Measurements from ENCODE around the gene OARD1.

DNA sequence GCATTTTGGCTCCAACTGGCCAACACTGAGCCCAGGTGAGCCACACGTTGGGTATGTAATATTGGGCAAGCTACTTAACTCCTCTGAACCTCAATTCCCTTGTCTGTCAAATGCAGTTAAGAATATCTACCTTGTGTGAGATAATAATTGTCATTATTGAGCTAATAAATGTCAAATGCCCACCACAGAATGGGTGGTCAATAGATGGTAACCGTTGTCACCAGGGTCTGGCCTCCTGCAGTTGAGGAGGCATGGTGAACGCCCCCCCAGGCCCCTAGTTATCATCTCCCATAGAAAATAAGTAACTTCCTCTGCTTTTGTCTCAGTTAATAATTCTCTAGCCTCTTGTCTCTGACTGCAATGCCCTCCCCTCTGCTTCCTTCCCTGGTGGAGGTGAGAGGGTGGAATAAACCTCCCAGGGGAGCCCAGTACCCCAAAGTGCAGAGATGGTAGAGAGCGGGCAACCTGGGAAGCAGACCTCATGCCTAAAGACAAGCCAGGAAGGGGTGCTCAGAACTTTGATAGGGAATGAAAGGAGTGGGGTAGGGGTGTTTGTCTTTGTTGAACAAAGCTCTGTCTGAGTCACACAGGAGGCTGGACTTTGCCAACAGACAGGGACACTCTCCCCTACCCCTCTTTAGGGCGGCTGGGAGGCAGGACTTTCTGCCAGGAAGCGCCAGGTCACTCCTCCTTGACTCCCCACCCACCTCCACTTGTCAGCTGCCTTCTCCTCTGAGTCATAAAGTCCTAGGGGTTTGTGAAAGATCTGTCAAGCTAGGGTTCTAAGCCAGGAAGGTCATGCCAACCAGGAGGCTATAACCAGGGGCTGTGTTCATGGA lies 31.8 kb downstream of the OARD1 start:
- TF ChIP-seq, protein P1, sequence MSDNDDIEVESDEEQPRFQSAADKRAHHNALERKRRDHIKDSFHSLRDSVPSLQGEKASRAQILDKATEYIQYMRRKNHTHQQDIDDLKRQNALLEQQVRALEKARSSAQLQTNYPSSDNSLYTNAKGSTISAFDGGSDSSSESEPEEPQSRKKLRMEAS (IDR thresholded peaks at IDR 0.05): no peak
- TF ChIP-seq CEBPB (IDR thresholded peaks at IDR 0.05; ENCODE audit: low read depth, low read length) (no peak), POLR2AphosphoS5 (IDR thresholded peaks at IDR 0.05; ENCODE audit: low read depth, low read length) (no peak), ATF2 (IDR thresholded peaks at IDR 0.05; ENCODE audit: low read length) (no peak), JUND (IDR thresholded peaks at IDR 0.05; ENCODE audit: low read length) (no peak), MAFK (IDR thresholded peaks at IDR 0.05; ENCODE audit: low read depth, low read length) (no peak), BRCA1 (IDR thresholded peaks at IDR 0.05; ENCODE audit: low read depth, low read length) (no peak), EP300 (IDR thresholded peaks at IDR 0.05; ENCODE audit: borderline replicate concordance in 1 of 2, low read depth in 2 of 2, low read length in 2 of 2) (no peak)
- TF ChIP-seq, protein P2, sequence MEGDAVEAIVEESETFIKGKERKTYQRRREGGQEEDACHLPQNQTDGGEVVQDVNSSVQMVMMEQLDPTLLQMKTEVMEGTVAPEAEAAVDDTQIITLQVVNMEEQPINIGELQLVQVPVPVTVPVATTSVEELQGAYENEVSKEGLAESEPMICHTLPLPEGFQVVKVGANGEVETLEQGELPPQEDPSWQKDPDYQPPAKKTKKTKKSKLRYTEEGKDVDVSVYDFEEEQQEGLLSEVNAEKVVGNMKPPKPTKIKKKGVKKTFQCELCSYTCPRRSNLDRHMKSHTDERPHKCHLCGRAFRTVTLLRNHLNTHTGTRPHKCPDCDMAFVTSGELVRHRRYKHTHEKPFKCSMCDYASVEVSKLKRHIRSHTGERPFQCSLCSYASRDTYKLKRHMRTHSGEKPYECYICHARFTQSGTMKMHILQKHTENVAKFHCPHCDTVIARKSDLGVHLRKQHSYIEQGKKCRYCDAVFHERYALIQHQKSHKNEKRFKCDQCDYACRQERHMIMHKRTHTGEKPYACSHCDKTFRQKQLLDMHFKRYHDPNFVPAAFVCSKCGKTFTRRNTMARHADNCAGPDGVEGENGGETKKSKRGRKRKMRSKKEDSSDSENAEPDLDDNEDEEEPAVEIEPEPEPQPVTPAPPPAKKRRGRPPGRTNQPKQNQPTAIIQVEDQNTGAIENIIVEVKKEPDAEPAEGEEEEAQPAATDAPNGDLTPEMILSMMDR (IDR thresholded peaks at IDR 0.05; ENCODE audit: control extremely low read depth in 1 of 3, insufficient read depth in 1 of 3, low read depth in 1 of 3, low read length in 3 of 3): no peak
